ENCODE data around the gene EFNB2. TPM values are rescaled to one million over a fixed set of nuclear protein-coding genes. Genes with fewer than 3 reads are reported as not detected.

Gene EFNB2
- total RNA-seq, 1 donor from 2014 or later: 21.6 TPM

GRCh38 chr13:106503730-106504453 is 31.6 kb downstream of the EFNB2 start:
- peak in 1 of 2 donors; percentile 22 for DNase-seq (ENCODE audit: low read depth in 2 of 2)

GRCh38 chr13:106503272-106503671 is 32.2 kb downstream of the EFNB2 start:
- DNase-seq (ENCODE audit: low read depth in 2 of 2): no peak

GRCh38 chr13:106500445-106500844 is 35.0 kb downstream of the EFNB2 start:
- DNase-seq (ENCODE audit: low read depth in 2 of 2): no peak

- no peak for DNase-seq (ENCODE audit: low read depth in 2 of 2)
These were observed 35.6 kb downstream of the EFNB2 start for GRCh38 chr13:106499896-106500295.

GRCh38 chr13:106499113-106499512 is 36.3 kb downstream of the EFNB2 start:
- no peak for DNase-seq (ENCODE audit: low read depth in 2 of 2)

- DNase-seq (ENCODE audit: low read depth in 2 of 2): no peak
These were observed 36.9 kb downstream of the EFNB2 start for GRCh38 chr13:106498571-106498970.

GRCh38 chr13:106498158-106498557 is 37.3 kb downstream of the EFNB2 start:
- DNase-seq (ENCODE audit: low read depth in 2 of 2): no peak

GRCh38 chr13:106497079-106497478 is 38.4 kb downstream of the EFNB2 start:
- DNase-seq (ENCODE audit: low read depth in 2 of 2): no peak

GRCh38 chr13:106496072-106496997 is 39.1 kb downstream of the EFNB2 start:
- peak; percentile 97 for DNase-seq (ENCODE audit: low read depth in 2 of 2)

- DNase-seq (ENCODE audit: low read depth in 2 of 2): no peak
These were observed 40.5 kb downstream of the EFNB2 start for GRCh38 chr13:106494936-106495335.

GRCh38 chr13:106494506-106494905 is 41.0 kb downstream of the EFNB2 start:
- no peak for DNase-seq (ENCODE audit: low read depth in 2 of 2)

- no peak for DNase-seq (ENCODE audit: low read depth in 2 of 2)
These were observed 41.8 kb downstream of the EFNB2 start for GRCh38 chr13:106493533-106494220.

- DNase-seq (ENCODE audit: low read depth in 2 of 2): no peak
These were observed 42.6 kb downstream of the EFNB2 start for GRCh38 chr13:106492588-106493475.

- no peak for DNase-seq (ENCODE audit: low read depth in 2 of 2)
These were observed 43.4 kb downstream of the EFNB2 start for GRCh38 chr13:106491928-106492587.

- no peak for DNase-seq (ENCODE audit: low read depth in 2 of 2)
These were observed 44.0 kb downstream of the EFNB2 start for GRCh38 chr13:106491463-106491862.

GRCh38 chr13:106490569-106491321 is 44.7 kb downstream of the EFNB2 start:
- peak; percentile 46 to 90 for DNase-seq (ENCODE audit: low read depth in 2 of 2)

GRCh38 chr13:106489849-106490568 is 45.5 kb downstream of the EFNB2 start:
- no peak for DNase-seq (ENCODE audit: low read depth in 2 of 2)

- no peak for DNase-seq (ENCODE audit: low read depth in 2 of 2)
These were observed 46.8 kb downstream of the EFNB2 start for GRCh38 chr13:106488686-106489085.

GRCh38 chr13:106488076-106488475 is 47.4 kb downstream of the EFNB2 start:
- no peak for DNase-seq (ENCODE audit: low read depth in 2 of 2)

Measured in lung microvascular endothelial cell (primary cell).